Measurements from ENCODE around the gene XRCC2. TPM values are rescaled to one million over a fixed set of nuclear protein-coding genes. Genes with fewer than 3 reads are reported as not detected.

XRCC2 gene
- total and polyA plus RNA-seq, 2 experiments from 2014 or later = 18.9 to 33.2 TPM

DNA sequence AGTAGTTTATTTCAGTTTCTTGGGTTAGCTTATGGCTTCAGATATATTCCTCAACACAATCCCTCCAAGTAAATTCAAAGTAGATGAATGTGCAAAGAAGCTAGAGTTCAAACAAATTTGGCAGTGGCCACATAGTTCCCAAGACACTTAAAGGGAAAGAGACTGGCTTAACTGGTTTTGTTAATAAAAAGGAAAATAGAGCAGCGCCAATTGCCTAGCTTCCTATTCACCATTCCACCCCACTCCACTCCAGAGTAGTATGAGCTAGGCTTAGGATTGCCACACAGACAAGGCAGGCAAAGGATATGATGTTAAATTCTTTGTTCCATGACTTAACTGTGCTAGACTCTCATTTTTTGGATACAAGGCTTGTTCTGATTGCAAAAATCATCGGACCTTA lies 2.0 kb downstream of the XRCC2 start:
- Histone ChIP-seq H2AFZ (no peak overlapping the region), H3K36me3 (ENCODE audit: insufficient read depth) (peaks cover 5% of the 10 kb centered on the region), H3K4me3 (peak overlapping the region; percentile 34; the same call in 1 of the 2 replicates), H3K27me3 (ENCODE audit: insufficient read depth) (no peaks in the 10 kb centered on the region), H3F3A (replicated peaks; ENCODE audit: low read depth) (no peaks in the 10 kb centered on the region), H3K4me1 (ENCODE audit: insufficient read depth) (peaks cover 15% of the 10 kb centered on the region), H4K20me1 (replicated peaks; ENCODE audit: insufficient read depth) (peaks cover 31% of the 10 kb centered on the region), H3K4me2 (peak overlapping the region; percentile 59; the same call in 1 of the 2 replicates), H3K79me2 (replicated peaks; ENCODE audit: insufficient read depth) (peaks cover 68% of the 10 kb centered on the region), H3K9me2 (ENCODE audit: insufficient read depth) (no peaks in the 10 kb centered on the region), H3K27ac (ENCODE audit: low read depth) (0 out of 2 replicates have a peak overlapping the region, but pooled peaks have one; percentile 15)
- DNase-seq (ENCODE audit: low spot score) (peak; percentile 16), ATAC-seq (no peak)
- peaks cover 28% of the 10 kb centered on the region for H3K36me3 Mint-ChIP-seq (ENCODE audit: low read depth)
- peaks cover 6% of the 10 kb centered on the region for H3K27me3 Mint-ChIP-seq (ENCODE audit: insufficient read depth, low read depth, poor library complexity)
- H3K27ac Mint-ChIP-seq = peak overlapping the region; percentile 62; the same call in 1 of the 2 replicates
- TF ChIP-seq EZH2 (IDR thresholded peaks at IDR 0.05; ENCODE audit: low read depth, unreplicated experiment) = no peak
- TF ChIP-seq, protein P1, sequence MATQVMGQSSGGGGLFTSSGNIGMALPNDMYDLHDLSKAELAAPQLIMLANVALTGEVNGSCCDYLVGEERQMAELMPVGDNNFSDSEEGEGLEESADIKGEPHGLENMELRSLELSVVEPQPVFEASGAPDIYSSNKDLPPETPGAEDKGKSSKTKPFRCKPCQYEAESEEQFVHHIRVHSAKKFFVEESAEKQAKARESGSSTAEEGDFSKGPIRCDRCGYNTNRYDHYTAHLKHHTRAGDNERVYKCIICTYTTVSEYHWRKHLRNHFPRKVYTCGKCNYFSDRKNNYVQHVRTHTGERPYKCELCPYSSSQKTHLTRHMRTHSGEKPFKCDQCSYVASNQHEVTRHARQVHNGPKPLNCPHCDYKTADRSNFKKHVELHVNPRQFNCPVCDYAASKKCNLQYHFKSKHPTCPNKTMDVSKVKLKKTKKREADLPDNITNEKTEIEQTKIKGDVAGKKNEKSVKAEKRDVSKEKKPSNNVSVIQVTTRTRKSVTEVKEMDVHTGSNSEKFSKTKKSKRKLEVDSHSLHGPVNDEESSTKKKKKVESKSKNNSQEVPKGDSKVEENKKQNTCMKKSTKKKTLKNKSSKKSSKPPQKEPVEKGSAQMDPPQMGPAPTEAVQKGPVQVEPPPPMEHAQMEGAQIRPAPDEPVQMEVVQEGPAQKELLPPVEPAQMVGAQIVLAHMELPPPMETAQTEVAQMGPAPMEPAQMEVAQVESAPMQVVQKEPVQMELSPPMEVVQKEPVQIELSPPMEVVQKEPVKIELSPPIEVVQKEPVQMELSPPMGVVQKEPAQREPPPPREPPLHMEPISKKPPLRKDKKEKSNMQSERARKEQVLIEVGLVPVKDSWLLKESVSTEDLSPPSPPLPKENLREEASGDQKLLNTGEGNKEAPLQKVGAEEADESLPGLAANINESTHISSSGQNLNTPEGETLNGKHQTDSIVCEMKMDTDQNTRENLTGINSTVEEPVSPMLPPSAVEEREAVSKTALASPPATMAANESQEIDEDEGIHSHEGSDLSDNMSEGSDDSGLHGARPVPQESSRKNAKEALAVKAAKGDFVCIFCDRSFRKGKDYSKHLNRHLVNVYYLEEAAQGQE (IDR thresholded peaks at IDR 0.05; ENCODE audit: unreplicated experiment) = no peak
- H3K4me3 Mint-ChIP-seq = peak overlapping the region; percentile 36; the same call in 2 of the 3 replicates
- peaks cover 6% of the 10 kb centered on the region; the same call in 2 of the 3 replicates for H3K4me1 Mint-ChIP-seq
- peaks cover 4% of the 10 kb centered on the region; the same call in 1 of the 3 replicates for H3K9me3 Mint-ChIP-seq

DNA sequence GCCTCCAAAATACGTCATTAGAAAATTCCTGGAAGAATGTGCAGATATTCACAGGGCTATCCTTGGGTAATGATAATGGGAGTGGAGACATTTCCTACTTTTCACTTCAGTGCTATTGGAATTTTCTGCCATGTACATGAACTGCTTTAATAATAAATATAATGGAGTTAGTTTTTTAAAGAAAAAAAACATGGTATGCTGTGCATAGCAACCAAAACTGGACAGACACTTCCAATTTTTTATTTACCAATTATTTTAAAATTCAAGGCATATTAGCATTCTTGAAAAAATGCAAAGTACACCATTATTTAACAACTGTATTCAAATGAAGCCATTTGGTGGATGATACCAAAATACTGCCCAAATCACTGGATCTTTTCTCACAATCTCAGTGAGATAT lies 3.3 kb downstream of the XRCC2 start:
- no peaks in the 10 kb centered on the region for H3F3A ChIP-seq (replicated peaks; ENCODE audit: low read depth)
- no peak overlapping the region for H3K4me2 ChIP-seq
- H2AFZ ChIP-seq = no peak overlapping the region
- no peaks in the 10 kb centered on the region for H3K9me2 ChIP-seq (ENCODE audit: insufficient read depth)
- no peak overlapping the region for H3K27ac ChIP-seq (ENCODE audit: low read depth)
- peaks cover 80% of the 10 kb centered on the region for H3K79me2 ChIP-seq (replicated peaks; ENCODE audit: insufficient read depth)
- H3K4me3 ChIP-seq = no peak overlapping the region
- Mint-ChIP-seq H3K27ac (no peak overlapping the region), H3K9me3 (no peaks in the 10 kb centered on the region; the same call in 2 of the 3 replicates), H3K27me3 (ENCODE audit: insufficient read depth, low read depth, poor library complexity) (peaks cover 6% of the 10 kb centered on the region), H3K4me3 (no peak overlapping the region), H3K4me1 (peaks cover 6% of the 10 kb centered on the region; the same call in 2 of the 3 replicates), H3K36me3 (ENCODE audit: low read depth) (peaks cover 39% of the 10 kb centered on the region)
- H4K20me1 ChIP-seq (replicated peaks; ENCODE audit: insufficient read depth) = peaks cover 39% of the 10 kb centered on the region
- DNase-seq (ENCODE audit: low spot score) (no peak), ATAC-seq (no peak)
- H3K27me3 ChIP-seq (ENCODE audit: insufficient read depth) = no peaks in the 10 kb centered on the region
- peaks cover 15% of the 10 kb centered on the region for H3K4me1 ChIP-seq (ENCODE audit: insufficient read depth)
- peaks cover 13% of the 10 kb centered on the region for H3K36me3 ChIP-seq (ENCODE audit: insufficient read depth)
- TF ChIP-seq JUNB (IDR thresholded peaks at IDR 0.05; ENCODE audit: unreplicated experiment) (no peak), EZH2 (IDR thresholded peaks at IDR 0.05; ENCODE audit: low read depth, unreplicated experiment) (no peak), POLR2AphosphoS5 (IDR thresholded peaks at IDR 0.05; ENCODE audit: low read depth) (no peak), ETS1 (IDR thresholded peaks at IDR 0.05) (no peak), STAT1 (IDR thresholded peaks at IDR 0.05; ENCODE audit: unreplicated experiment) (no peak)
- TF ChIP-seq, protein P2, sequence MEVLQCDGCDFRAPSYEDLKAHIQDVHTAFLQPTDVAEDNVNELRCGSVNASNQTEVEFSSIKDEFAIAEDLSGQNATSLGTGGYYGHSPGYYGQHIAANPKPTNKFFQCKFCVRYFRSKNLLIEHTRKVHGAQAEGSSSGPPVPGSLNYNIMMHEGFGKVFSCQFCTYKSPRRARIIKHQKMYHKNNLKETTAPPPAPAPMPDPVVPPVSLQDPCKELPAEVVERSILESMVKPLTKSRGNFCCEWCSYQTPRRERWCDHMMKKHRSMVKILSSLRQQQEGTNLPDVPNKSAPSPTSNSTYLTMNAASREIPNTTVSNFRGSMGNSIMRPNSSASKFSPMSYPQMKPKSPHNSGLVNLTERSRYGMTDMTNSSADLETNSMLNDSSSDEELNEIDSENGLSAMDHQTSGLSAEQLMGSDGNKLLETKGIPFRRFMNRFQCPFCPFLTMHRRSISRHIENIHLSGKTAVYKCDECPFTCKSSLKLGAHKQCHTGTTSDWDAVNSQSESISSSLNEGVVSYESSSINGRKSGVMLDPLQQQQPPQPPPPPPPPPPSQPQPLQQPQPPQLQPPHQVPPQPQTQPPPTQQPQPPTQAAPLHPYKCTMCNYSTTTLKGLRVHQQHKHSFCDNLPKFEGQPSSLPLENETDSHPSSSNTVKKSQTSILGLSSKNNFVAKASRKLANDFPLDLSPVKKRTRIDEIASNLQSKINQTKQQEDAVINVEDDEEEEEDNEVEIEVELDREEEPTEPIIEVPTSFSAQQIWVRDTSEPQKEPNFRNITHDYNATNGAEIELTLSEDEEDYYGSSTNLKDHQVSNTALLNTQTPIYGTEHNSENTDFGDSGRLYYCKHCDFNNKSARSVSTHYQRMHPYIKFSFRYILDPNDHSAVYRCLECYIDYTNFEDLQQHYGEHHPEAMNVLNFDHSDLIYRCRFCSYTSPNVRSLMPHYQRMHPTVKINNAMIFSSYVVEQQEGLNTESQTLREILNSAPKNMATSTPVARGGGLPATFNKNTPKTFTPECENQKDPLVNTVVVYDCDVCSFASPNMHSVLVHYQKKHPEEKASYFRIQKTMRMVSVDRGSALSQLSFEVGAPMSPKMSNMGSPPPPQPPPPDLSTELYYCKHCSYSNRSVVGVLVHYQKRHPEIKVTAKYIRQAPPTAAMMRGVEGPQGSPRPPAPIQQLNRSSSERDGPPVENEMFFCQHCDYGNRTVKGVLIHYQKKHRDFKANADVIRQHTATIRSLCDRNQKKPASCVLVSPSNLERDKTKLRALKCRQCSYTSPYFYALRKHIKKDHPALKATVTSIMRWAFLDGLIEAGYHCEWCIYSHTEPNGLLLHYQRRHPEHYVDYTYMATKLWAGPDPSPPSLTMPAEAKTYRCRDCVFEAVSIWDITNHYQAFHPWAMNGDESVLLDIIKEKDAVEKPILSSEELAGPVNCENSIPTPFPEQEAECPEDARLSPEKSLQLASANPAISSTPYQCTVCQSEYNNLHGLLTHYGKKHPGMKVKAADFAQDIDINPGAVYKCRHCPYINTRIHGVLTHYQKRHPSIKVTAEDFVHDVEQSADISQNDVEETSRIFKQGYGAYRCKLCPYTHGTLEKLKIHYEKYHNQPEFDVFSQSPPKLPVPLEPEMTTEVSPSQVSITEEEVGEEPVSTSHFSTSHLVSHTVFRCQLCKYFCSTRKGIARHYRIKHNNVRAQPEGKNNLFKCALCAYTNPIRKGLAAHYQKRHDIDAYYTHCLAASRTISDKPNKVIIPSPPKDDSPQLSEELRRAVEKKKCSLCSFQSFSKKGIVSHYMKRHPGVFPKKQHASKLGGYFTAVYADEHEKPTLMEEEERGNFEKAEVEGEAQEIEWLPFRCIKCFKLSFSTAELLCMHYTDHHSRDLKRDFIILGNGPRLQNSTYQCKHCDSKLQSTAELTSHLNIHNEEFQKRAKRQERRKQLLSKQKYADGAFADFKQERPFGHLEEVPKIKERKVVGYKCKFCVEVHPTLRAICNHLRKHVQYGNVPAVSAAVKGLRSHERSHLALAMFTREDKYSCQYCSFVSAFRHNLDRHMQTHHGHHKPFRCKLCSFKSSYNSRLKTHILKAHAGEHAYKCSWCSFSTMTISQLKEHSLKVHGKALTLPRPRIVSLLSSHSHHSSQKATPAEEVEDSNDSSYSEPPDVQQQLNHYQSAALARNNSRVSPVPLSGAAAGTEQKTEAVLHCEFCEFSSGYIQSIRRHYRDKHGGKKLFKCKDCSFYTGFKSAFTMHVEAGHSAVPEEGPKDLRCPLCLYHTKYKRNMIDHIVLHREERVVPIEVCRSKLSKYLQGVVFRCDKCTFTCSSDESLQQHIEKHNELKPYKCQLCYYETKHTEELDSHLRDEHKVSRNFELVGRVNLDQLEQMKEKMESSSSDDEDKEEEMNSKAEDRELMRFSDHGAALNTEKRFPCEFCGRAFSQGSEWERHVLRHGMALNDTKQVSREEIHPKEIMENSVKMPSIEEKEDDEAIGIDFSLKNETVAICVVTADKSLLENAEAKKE (CRISPR knock-in tag; IDR thresholded peaks at IDR 0.05) = no peak
- TF ChIP-seq, protein P3, sequence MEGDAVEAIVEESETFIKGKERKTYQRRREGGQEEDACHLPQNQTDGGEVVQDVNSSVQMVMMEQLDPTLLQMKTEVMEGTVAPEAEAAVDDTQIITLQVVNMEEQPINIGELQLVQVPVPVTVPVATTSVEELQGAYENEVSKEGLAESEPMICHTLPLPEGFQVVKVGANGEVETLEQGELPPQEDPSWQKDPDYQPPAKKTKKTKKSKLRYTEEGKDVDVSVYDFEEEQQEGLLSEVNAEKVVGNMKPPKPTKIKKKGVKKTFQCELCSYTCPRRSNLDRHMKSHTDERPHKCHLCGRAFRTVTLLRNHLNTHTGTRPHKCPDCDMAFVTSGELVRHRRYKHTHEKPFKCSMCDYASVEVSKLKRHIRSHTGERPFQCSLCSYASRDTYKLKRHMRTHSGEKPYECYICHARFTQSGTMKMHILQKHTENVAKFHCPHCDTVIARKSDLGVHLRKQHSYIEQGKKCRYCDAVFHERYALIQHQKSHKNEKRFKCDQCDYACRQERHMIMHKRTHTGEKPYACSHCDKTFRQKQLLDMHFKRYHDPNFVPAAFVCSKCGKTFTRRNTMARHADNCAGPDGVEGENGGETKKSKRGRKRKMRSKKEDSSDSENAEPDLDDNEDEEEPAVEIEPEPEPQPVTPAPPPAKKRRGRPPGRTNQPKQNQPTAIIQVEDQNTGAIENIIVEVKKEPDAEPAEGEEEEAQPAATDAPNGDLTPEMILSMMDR (conservative IDR thresholded peaks at IDR 0.05; ENCODE audit: low read depth in 2 of 2) = no peak

Data from GM23338 (cell line).